Kidney (tissue), 14 donors: ENCODE measurements around the gene DLGAP1. TPM values are rescaled to one million over a fixed set of nuclear protein-coding genes. Genes with fewer than 3 reads are reported as not detected.

Experiments
- DNase-seq, 5 donors: peaks; one replicate each; pipeline ENCODE4 v3.0.0-alpha.2; 2013 to 2020
- FAIRE-seq: peaks from 2 replicates; lab custom pipeline; 2012; peaks lifted over from hg19 to GRCh38; lab: Jason Lieb, UNC
- H3K27ac ChIP-seq, 2 donors: one replicate each; pipeline ENCODE4 v1.7.0; 2013; ENCODE audit warnings: low read depth in 2 of 2, low read length in 2 of 2, inconsistent platforms in 1 of 2
- H3K27me3 ChIP-seq: one replicate; pipeline ENCODE4 v1.7.1; 2013; ENCODE audit warnings: low read length, inconsistent platforms; ENCODE audit not compliant: control insufficient read depth, insufficient read depth
- H3K36me3 ChIP-seq, 3 donors: one replicate each; pipeline versions ENCODE4 v1.7.0 to v1.7.1; 2013; ENCODE audit warnings: low read length in 3 of 3, control low read depth in 1 of 3, inconsistent platforms in 1 of 3; ENCODE audit not compliant: insufficient read depth in 3 of 3, control insufficient read depth in 2 of 3
- H3K4me1 ChIP-seq, 3 donors: one replicate each; pipeline versions ENCODE4 v1.7.0 to v1.7.1; 2013; ENCODE audit warnings: low read length in 3 of 3, inconsistent platforms in 1 of 3, low read depth in 1 of 3; ENCODE audit not compliant: control insufficient read depth in 2 of 3, insufficient read depth in 2 of 3
- H3K4me3 ChIP-seq, 3 donors: one replicate each; pipeline versions ENCODE4 v1.7.0 to v1.8.1; 2013; ENCODE audit warnings: low read length in 3 of 3, control low read depth in 1 of 3, inconsistent platforms in 1 of 3
- H3K9ac ChIP-seq, 3 donors: one replicate each; pipeline versions ENCODE4 v1.7.0 to v1.7.1; 2013; ENCODE audit warnings: low read length in 3 of 3, control low read depth in 1 of 3, inconsistent platforms in 1 of 3
- H3K9me3 ChIP-seq, 3 donors: one replicate each; pipeline versions ENCODE4 v1.7.0 to v1.7.1; 2013; ENCODE audit warnings: low read length in 3 of 3, control low read depth in 1 of 3, inconsistent platforms in 1 of 3; ENCODE audit not compliant: control insufficient read depth in 2 of 3, insufficient read depth in 1 of 3
- CTCF ChIP-seq: IDR thresholded peaks from 3 replicates; pipeline ENCODE4 v1.5.1; 2012; ENCODE audit warnings: mild to moderate bottlenecking, moderate library complexity, borderline replicate concordance; ENCODE audit not compliant: insufficient read depth; ENCODE audit errors: extremely low read depth
- intact Hi-C: fragments of 100-400 bp; cut with DNase I; formaldehyde crosslinking; loops from one replicate; pipeline ENCODE4 v1.11.1; 2022
- polyA plus RNA-seq: library from polyadenylated mRNA; stranded (reverse); fragments of 350-450 nt; fragmentation: Illumina TruSeq; extraction: RNeasy Lipid Tissue Mini Kit (QIAGEN cat#74804); gene quantifications from one replicate; pipeline ENCODE4 v1.2.3, GENCODE V29; 2014; ENCODE audit warnings: low read depth, low replicate concordance; ENCODE audit not compliant: insufficient read depth
- total RNA-seq: library from RNA; stranded (reverse); fragmentation: NEBNext Ultra II Directional; extraction: Animal tissue kit (Norgen Biotek cat#: 25700); gene quantifications from one replicate; pipeline ENCODE4 v1.2.1, GENCODE V29; 2021
- donor health status: control.
- donor health status: control.
- donor health status: control.
- donor health status: control.
- donor health status: control.
- donor health status: DM: yes; HTN: yes; CAD: no.
- donor health status: Normal renal cell carcinoma (clear cell type).

The DLGAP1 gene
- total and polyA plus RNA-seq, 2 donors from 2014 or later: 1.2 to 32.8 TPM

DNA sequence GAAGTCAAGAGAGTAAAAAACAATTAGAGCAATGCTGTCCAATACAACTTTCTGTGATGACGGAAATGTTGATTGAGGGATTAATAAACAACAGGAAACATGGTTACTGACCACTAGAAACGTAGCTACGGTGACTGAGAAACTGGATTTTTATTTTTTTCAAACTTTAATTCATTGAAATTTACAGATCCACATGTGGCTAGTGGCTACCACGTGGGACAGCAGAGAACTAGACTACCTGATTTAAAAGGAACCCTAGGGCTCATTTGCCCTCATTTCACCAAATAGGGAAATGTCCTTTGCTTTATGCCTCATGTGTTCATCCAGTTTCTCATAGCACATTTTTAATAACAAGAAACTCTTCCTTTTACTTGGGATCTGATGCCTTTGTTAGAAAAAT lies 592.1 kb downstream of the DLGAP1 start:
- intact Hi-C loops: no loop called here
- Histone ChIP-seq H3K27ac (no peak overlapping the region), H3K27me3 (no peaks in the 10 kb centered on the region)

GRCh38 chr18:3861495-3861894 lies 593.6 kb downstream of the DLGAP1 start:
- no peaks in the 10 kb centered on the region for H3K36me3 ChIP-seq
- H3K4me1 ChIP-seq: no peaks in the 10 kb centered on the region
- H3K4me3 ChIP-seq: no peak overlapping the region
- no peak overlapping the region for H3K27ac ChIP-seq
- no peak for TF ChIP-seq CTCF
- no peaks in the 10 kb centered on the region for H3K9me3 ChIP-seq
- H3K27me3 ChIP-seq: no peaks in the 10 kb centered on the region
- intact Hi-C loops: no loop called here
- no peak for FAIRE-seq
- DNase-seq: no peak
- H3K9ac ChIP-seq: no peak overlapping the region

More for the DNA sequence above, 592.1 kb downstream of the DLGAP1 start:
- Histone ChIP-seq H3K4me1 (peaks cover 0 to 4% (median 2%) of the 10 kb centered on the region in 3 donors), H3K36me3 (no peaks in the 10 kb centered on the region), H3K9ac (no peak overlapping the region), H3K9me3 (no peaks in the 10 kb centered on the region), H3K4me3 (no peak overlapping the region)
- DNase-seq (no peak), FAIRE-seq (no peak)
- TF ChIP-seq CTCF: no peak

DNA sequence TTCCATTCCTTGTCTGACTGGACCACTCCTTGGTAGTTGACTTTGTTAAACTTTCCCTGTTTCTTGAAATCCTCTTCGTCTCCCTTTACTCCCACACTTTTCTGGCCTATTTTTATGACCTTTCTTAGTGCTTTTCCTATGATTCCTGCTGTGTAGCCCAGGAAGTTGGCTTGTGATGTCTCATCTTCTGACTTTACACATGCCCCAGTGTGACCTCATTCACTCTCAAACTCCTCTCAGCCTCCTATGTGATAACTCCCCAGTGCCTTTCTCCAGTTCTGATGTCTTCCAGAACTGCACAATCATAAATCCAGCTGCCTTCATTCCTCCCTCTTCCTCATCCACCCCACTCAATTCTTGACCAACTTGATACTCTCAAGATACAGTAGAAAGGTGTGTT lies 597.6 kb downstream of the DLGAP1 start:
- H3K27ac ChIP-seq: no peak overlapping the region
- H3K9me3 ChIP-seq: no peaks in the 10 kb centered on the region
- intact Hi-C loops: no loop called here
- no peak for DNase-seq
- TF ChIP-seq CTCF: no peak
- FAIRE-seq: no peak
- H3K4me1 ChIP-seq: no peaks in the 10 kb centered on the region
- H3K9ac ChIP-seq: no peak overlapping the region
- H3K27me3 ChIP-seq: no peaks in the 10 kb centered on the region
- H3K4me3 ChIP-seq: no peak overlapping the region
- no peaks in the 10 kb centered on the region for H3K36me3 ChIP-seq

GRCh38 chr18:3855966-3856365 lies 599.1 kb downstream of the DLGAP1 start:
- no peak for TF ChIP-seq CTCF
- no peaks in the 10 kb centered on the region for H3K27me3 ChIP-seq
- H3K36me3 ChIP-seq: no peaks in the 10 kb centered on the region
- no peak overlapping the region for H3K27ac ChIP-seq
- DNase-seq (no peak), FAIRE-seq (no peak)
- H3K4me3 ChIP-seq: no peak overlapping the region
- H3K4me1 ChIP-seq: no peaks in the 10 kb centered on the region
- intact Hi-C loops: no loop called here
- no peak overlapping the region for H3K9ac ChIP-seq
- no peaks in the 10 kb centered on the region for H3K9me3 ChIP-seq
